Kidney (tissue), 14 donors: ENCODE data around the gene AKAP14. TPM values are rescaled to one million over a fixed set of nuclear protein-coding genes. Genes with fewer than 3 reads are reported as not detected.
"Not testable (repeated sequence)": the region's sequence is repeated elsewhere in the genome, so short reads cannot be mapped to it uniquely, and the experiment has no call there.

Source experiments
- DNase-seq, 5 donors: peaks; one replicate each; pipeline ENCODE4 v3.0.0-alpha.2; 2013 to 2020
- FAIRE-seq: peaks from 2 replicates; lab custom pipeline; 2012; peaks lifted over from hg19 to GRCh38; lab: Jason Lieb, UNC
- H3K27ac ChIP-seq, 2 donors: one replicate each; pipeline ENCODE4 v1.7.0; 2013; ENCODE audit warnings: low read depth in 2 of 2, low read length in 2 of 2, inconsistent platforms in 1 of 2
- H3K27me3 ChIP-seq: one replicate; pipeline ENCODE4 v1.7.1; 2013; ENCODE audit warnings: low read length, inconsistent platforms; ENCODE audit not compliant: control insufficient read depth, insufficient read depth
- H3K36me3 ChIP-seq, 3 donors: one replicate each; pipeline versions ENCODE4 v1.7.0 to v1.7.1; 2013; ENCODE audit warnings: low read length in 3 of 3, control low read depth in 1 of 3, inconsistent platforms in 1 of 3; ENCODE audit not compliant: insufficient read depth in 3 of 3, control insufficient read depth in 2 of 3
- H3K4me1 ChIP-seq, 3 donors: one replicate each; pipeline versions ENCODE4 v1.7.0 to v1.7.1; 2013; ENCODE audit warnings: low read length in 3 of 3, inconsistent platforms in 1 of 3, low read depth in 1 of 3; ENCODE audit not compliant: control insufficient read depth in 2 of 3, insufficient read depth in 2 of 3
- H3K4me3 ChIP-seq, 3 donors: one replicate each; pipeline versions ENCODE4 v1.7.0 to v1.8.1; 2013; ENCODE audit warnings: low read length in 3 of 3, control low read depth in 1 of 3, inconsistent platforms in 1 of 3
- H3K9ac ChIP-seq, 3 donors: one replicate each; pipeline versions ENCODE4 v1.7.0 to v1.7.1; 2013; ENCODE audit warnings: low read length in 3 of 3, control low read depth in 1 of 3, inconsistent platforms in 1 of 3
- H3K9me3 ChIP-seq, 3 donors: one replicate each; pipeline versions ENCODE4 v1.7.0 to v1.7.1; 2013; ENCODE audit warnings: low read length in 3 of 3, control low read depth in 1 of 3, inconsistent platforms in 1 of 3; ENCODE audit not compliant: control insufficient read depth in 2 of 3, insufficient read depth in 1 of 3
- intact Hi-C: fragments of 100-400 bp; cut with DNase I; formaldehyde crosslinking; loops from one replicate; pipeline ENCODE4 v1.11.1; 2022
- polyA plus RNA-seq: library from polyadenylated mRNA; stranded (reverse); fragments of 350-450 nt; fragmentation: Illumina TruSeq; extraction: RNeasy Lipid Tissue Mini Kit (QIAGEN cat#74804); gene quantifications from one replicate; pipeline ENCODE4 v1.2.3, GENCODE V29; 2014; ENCODE audit warnings: low read depth, low replicate concordance; ENCODE audit not compliant: insufficient read depth
- total RNA-seq: library from RNA; stranded (reverse); fragmentation: NEBNext Ultra II Directional; extraction: Animal tissue kit (Norgen Biotek cat#: 25700); gene quantifications from one replicate; pipeline ENCODE4 v1.2.1, GENCODE V29; 2021
- TF ChIP-seq, protein P1 (sequence below): IDR thresholded peaks from 3 replicates; pipeline ENCODE4 v1.5.1; 2012; ENCODE audit warnings: mild to moderate bottlenecking, moderate library complexity, borderline replicate concordance; ENCODE audit not compliant: insufficient read depth; ENCODE audit errors: extremely low read depth
- donor health status: control.
- donor health status: control.
- donor health status: control.
- donor health status: control.
- donor health status: control.
- donor health status: DM: yes; HTN: yes; CAD: no.
- donor health status: Normal renal cell carcinoma (clear cell type).

AKAP14 gene
- total and polyA plus RNA-seq, 2 donors from 2014 or later = not detected

DNA sequence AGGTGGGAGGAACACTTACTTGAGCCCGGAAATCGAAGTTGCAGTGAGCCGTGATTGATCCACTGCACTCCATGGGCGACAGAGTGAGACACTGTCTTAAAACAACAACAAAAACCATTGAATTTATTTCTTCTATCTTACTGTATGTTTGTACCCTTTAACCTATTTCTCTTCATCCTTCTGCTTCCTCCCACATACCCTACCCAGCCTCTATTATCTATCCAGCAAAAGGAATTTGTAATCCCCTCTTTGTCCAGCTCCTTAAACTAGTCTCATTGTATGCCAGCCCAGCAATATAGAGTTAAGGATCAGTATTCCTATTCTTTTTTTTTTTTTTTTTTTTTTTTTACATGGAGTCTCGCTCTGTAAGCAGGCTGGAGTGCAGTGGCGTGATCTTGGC, 49.8 kb downstream of the AKAP14 start:
- TF ChIP-seq, protein P1, sequence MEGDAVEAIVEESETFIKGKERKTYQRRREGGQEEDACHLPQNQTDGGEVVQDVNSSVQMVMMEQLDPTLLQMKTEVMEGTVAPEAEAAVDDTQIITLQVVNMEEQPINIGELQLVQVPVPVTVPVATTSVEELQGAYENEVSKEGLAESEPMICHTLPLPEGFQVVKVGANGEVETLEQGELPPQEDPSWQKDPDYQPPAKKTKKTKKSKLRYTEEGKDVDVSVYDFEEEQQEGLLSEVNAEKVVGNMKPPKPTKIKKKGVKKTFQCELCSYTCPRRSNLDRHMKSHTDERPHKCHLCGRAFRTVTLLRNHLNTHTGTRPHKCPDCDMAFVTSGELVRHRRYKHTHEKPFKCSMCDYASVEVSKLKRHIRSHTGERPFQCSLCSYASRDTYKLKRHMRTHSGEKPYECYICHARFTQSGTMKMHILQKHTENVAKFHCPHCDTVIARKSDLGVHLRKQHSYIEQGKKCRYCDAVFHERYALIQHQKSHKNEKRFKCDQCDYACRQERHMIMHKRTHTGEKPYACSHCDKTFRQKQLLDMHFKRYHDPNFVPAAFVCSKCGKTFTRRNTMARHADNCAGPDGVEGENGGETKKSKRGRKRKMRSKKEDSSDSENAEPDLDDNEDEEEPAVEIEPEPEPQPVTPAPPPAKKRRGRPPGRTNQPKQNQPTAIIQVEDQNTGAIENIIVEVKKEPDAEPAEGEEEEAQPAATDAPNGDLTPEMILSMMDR = no peak
- no peaks in the 10 kb centered on the region for H3K27me3 ChIP-seq
- H3K9ac ChIP-seq = no peak overlapping the region
- H3K9me3 ChIP-seq = no peaks in the 10 kb centered on the region
- H3K4me3 ChIP-seq = no peak overlapping the region
- no peak for DNase-seq
- intact Hi-C loops = no loop called here
- FAIRE-seq = no peak
- H3K4me1 ChIP-seq = peaks cover 0 to 2% (median 0%) of the 10 kb centered on the region in 3 donors
- no peaks in the 10 kb centered on the region for H3K36me3 ChIP-seq
- no peak overlapping the region for H3K27ac ChIP-seq

GRCh38 chrX:119948381-119948780, 52.7 kb downstream of the AKAP14 start:
- FAIRE-seq = no peak
- no peak for DNase-seq
- no peaks in the 10 kb centered on the region for H3K4me1 ChIP-seq
- no peak overlapping the region for H3K27ac ChIP-seq
- no peaks in the 10 kb centered on the region for H3K36me3 ChIP-seq
- intact Hi-C loops = no loop called here
- no peaks in the 10 kb centered on the region for H3K27me3 ChIP-seq
- no peak overlapping the region for H3K4me3 ChIP-seq
- H3K9ac ChIP-seq = no peak overlapping the region
- no peaks in the 10 kb centered on the region for H3K9me3 ChIP-seq
- TF ChIP-seq, protein P1 = no peak

DNA sequence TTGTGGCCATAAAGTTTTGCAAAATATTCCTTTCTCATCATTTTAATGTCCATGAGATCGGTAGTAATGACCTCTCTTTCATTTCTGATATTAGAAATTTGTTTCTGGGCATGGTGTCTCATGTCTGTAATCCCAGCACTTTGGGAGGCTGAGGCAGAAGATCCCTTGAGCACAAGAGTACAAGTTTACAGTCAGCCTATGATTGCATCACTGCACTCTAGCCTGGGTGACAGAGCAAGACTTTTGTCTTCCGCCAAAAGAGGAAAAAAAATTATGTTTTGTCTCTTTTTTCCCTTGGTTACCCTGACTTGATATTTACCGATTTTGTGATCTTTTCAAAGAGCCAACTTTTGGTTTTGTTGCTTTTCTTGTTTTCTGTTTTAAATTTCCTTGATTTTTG, 58.7 kb downstream of the AKAP14 start:
- intact Hi-C loops = no loop called here
- Histone ChIP-seq H3K27me3 (no peaks in the 10 kb centered on the region), H3K36me3 (no peaks in the 10 kb centered on the region), H3K9me3 (no peaks in the 10 kb centered on the region), H3K27ac (no peak overlapping the region), H3K4me1 (no peaks in the 10 kb centered on the region), H3K9ac (no peak overlapping the region), H3K4me3 (no peak overlapping the region)
- DNase-seq = no peak
- FAIRE-seq = no peak
- TF ChIP-seq, protein P1 = no peak

DNA sequence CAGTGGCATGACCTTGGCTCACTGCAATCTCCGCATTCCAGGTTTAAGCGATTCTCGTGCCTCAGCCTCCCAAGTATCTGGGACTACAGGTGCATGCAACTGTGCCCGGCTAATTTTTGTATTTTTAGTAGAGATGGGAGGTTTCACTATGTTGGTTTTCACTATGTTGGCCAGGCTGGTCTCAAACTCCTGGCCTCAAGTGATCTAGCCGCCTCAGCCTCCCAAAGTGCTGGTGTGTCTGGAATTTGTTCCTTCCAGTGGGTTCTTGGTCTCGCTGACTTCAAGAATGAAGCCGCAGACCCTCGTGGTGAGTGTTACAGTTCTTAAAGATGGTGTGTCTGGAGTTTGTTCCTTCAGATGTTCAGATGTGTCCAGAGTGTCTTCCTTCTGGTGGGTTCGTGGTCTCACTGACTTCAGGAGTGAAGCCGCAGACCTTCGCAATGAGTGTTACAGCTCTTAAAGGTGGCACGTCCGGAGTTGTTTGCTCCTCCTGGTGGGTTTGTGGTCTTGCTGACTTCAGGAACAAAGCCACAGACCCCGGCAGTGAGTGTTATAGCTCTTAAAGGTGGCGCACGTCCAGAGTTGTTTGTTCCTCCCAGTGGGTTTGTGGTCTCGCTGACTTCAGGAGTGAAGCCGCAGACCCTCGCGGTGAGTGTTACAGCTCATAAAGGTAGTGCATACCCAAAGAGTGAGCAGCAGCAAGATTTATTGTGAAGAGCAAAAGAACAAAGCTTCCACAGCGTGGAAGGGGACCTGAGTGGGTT, 60.3 kb downstream of the AKAP14 start:
- intact Hi-C loops, DNase-seq, H3K27ac ChIP-seq, FAIRE-seq, H3K4me3 ChIP-seq, H3K27me3 ChIP-seq, H3K9ac ChIP-seq, H3K36me3 ChIP-seq, H3K9me3 ChIP-seq, H3K4me1 ChIP-seq: not testable (repeated sequence)
